Activated CD4-positive, CD25-positive, alpha-beta regulatory T cell treated with anti-CD3 and anti-CD28 coated beads, Interleukin-2, amount 50 U/mL, for 24 hours (primary cell): ENCODE results near the gene MAD1L1.
"Not testable (repeated sequence)": the region's sequence is repeated elsewhere in the genome, so short reads cannot be mapped to it uniquely, and the experiment has no call there.

Experiments
- ATAC-seq, 2 donors: fragments of 150-1000 bp; cut with Tn5 transposase; one replicate each; pipeline ENCODE4 v1.10.0; 2021; ENCODE audit warnings: mild to moderate bottlenecking in 1 of 2, moderate library complexity in 1 of 2

The MAD1L1 gene

DNA sequence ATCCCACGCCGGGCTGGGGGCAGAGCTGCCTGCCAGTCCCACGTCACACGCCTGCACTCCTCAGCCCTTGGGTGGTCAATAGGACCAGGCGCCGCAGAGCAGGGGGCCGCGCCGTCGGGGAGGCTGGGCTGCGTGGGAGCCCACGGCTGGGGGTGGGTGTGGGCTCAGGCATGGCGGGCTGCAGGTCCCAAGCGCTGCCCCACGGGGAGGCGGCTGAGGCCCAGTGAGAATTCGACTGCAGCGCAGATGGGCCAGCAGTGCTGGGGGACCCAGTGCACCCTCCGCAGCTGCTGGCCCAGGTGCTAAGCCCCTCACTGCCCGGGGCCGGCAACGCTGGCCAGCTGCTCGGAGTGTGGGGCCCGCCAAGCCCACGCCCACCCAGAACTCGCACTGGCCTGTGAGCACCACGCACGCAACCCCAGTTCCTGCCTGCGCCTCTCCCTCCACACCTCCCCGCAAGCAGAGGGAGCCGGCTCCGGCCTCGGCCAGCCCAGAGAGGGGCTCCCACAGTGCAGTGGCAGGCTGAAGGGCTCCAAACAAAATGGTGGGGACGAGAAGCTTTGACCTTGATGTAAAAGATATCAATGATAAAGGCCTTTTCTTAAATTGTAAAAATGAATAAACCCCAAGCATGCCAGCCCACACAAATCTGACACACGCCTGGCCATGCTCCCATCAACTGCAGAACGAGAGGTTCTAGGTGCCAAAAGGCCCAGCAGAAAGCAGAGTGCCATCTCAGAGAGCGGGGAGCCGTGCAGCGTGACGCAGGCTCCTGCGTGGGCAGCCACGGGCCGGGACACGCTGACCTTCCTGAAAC is 255.5 kb downstream of the MAD1L1 start:
- no peak for ATAC-seq

DNA sequence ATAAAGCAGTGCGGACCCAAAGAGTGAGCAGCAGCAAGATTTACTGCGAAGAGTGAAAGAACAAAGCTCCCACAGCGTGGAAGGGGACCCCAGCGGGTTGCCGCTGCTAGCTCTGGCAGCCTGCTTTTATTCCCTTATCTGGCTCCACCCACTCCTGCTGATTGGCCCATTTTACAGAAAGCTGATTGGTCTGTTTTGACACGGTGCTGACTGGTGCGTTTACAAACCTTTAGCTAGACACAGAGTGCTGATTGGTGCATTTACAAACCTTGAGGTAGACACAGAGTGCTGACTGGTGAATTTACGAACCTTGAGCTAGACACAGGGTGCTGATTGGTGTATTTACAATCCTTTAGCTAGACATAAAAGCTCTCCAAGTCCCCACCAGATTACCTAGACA is 256.2 kb downstream of the MAD1L1 start:
- not testable (repeated sequence) for ATAC-seq

DNA sequence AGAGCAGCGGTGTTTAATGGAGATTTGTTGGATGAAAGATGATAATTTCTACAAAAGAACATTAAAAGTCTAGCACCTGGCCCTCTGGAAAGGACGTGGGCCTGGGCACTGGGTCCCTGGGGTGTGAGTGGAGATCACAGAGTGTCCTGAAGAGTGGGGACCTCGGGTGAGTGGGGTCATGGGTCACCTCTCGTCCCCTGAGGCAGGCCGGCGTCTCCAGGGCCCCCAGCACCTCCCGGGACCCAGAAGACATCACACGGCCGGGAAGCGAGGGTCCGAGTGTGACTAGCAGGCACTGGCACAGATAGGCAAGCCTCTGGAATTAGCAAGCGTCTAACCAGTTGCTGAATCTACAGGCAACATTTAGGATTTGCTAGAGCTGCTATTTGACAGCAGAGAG is 257.2 kb downstream of the MAD1L1 start:
- no peak for ATAC-seq

DNA sequence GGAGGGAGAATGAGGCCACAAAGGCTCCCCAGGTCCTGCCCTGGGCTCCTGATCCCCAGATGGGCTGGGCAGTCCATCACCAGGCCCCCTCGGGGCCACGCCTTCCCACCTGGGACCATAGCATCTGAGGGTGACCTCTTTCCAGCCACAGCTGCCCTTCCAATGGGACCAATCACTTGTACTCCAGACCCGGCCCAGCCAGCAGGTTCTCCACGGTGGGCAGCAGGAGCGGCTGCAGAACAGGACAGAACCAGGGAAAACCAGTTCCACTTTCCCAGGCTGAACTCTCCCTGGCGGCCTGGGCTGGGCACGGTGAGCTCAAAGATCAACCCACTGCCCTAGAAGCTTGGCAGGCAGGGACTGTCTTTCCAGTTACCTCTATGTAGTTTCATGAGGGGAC is 257.6 kb downstream of the MAD1L1 start:
- ATAC-seq = no peak

DNA sequence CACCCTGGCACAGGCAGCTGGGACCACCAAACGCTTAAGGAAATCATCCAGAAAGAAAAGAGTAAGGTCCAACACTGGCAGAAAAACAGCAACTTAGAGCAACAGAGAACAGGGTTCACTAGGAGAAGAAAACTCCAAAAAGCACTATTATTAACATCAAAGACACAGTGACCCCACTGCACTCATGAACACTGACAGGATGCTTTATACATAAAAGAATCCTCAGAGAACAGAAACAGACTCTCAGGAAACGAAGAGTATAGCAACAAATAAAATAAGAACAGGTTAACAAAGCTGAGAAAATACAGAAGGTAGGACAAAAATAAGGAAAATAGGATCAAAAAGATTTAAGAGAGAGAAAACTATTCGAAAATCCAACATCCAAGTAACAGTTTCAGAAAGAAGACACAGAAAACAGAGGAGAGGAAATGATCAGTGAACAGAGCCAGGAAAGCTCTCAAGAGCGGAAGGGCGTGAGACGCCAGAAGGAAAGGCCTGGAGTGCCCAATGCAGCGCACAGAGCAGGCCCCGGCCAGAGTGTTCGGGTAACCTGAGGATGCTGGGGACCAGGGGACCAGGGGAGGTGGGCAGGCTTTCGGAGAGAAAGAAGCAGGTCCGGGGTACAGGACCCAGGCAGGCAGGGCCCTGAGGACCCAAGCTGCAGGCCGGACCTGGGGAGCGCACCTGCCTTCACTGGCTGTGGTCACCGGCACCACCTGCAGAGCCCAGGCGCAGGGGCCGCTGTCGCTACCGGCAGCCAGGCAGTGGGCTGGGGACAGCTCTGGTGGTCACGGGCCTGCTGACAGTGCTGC is 258.2 kb downstream of the MAD1L1 start:
- no peak for ATAC-seq

DNA sequence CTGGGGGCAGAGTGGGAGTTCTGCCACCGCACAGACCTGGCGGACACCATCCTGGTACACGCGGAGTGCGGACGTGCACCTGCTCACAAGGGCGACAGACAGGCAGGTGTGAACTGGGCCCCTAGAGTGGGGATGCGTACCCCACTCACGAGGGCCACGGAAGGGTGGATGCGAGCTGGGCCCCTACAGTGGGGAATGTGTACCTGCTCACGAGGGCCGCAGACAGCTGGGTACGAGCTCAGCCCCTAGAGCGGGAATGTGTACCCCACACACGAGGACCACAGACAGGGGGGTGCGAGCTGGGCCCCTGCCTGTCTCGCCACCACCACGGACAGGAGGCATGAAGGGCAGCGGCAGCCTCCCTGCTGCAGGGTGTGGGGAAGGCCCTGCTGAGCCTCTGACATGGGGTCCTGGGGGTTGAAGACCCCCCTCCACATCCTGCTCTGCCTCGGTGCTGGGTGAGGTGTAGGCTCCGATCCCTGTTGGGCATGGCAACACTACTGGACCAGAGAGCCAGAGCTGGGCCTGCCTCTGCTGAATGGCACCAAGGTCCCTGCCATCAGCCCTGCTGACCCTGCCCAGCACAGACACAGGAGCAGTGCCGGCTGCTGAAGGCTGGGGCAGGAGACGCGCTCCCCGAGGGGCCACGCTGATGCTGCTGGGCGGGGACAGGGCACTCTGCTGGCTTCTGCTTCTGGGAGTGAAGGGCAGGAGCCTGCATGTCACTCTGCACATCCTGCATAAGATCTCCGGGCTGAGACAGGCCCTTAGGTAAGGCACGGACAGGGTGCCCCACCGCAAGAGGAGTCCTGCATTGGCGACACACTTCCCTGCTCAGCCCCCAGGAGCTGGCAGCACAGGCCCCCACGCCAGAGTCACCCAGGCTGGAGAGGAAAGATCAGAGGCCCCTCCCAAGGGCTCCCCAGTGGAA is 259.2 kb downstream of the MAD1L1 start:
- ATAC-seq = no peak

DNA sequence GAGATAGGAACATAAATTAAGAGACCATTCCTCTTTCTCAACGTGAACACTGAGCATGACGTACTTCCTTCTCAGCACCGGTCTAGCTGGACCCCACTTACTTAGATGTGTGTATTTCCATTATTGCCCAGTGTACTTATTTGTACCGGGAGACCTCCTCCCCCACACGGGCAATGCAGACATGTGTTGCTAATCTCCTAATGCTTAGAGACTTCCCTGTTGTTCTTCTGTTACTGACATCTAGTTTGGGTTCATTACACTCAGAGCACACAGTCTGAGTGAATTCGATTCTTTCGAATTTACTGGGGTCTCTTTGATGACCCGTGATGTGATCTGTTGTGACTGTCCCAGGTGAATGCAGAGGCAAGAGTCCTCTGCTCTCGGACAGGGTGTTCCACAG is 260.0 kb downstream of the MAD1L1 start:
- ATAC-seq = no peak

DNA sequence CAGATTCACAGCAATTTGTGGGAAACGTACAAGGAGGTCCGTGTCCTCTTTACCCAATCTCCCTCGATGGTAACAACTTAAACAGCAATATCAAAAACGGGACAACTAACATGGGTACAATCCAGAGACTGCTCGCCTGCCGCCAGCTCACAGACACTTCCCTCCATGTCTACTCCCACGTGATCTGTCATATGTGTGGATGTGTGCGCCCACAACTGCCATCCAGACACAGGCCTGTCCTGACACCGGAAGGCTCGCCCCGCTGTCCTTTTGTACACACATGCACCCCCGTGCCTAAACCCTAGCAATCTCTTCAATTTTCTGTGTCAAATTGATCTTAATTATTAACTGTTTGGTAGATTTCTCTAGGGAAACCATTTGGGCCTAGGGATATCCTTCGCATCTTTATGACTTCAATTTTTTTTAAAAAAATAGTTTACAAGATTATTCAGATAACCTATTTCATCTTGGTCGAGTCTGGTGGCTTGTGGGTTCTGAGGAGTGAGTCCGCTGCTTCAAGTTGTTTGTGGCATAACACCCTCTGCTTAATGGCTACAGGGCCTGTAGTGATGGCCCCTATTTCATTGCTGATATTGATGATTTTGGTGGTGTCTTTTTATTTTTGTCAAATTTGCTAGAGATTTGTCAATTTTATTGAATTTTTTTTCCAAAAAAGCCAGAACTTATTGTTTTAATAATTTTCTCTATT is 260.6 kb downstream of the MAD1L1 start:
- ATAC-seq = no peak

DNA sequence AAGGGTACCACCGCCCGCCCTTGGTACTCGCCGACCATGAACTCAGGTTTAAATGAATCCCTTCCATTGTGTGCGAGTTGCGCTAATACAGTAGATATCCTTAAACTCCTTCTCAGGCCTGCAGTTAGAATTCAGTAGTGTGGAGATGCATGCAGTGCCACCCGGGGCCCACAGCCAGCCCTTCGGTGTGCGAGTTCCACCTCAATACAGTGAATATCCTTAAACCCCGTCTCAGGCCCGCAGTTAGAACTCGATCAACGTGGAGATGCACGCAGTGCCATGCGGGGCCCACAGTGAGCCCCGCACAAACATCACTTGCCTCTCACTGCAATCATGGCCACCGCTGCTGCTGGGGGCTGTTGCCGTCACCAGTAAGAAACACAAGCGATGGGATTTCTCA is 261.9 kb downstream of the MAD1L1 start:
- ATAC-seq = no peak

DNA sequence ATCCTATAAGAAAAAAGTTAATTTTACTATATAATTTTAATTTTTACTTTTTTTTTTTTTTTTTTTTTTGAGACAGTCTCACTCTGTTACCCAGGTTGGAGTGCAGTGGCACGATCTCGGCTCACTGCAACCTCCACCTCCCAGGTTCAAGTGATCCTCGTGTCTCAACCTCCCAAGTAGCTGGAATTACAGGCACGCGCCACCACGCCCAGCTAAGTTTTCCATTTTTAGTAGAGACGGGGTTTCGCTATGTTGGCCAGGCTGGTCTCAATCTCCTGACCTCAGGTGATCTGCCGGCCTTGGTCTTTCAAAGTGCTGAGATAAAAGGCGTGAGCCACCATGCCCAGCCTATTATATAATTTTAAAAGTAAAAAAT is 262.5 kb downstream of the MAD1L1 start:
- ATAC-seq = not testable (repeated sequence)

DNA sequence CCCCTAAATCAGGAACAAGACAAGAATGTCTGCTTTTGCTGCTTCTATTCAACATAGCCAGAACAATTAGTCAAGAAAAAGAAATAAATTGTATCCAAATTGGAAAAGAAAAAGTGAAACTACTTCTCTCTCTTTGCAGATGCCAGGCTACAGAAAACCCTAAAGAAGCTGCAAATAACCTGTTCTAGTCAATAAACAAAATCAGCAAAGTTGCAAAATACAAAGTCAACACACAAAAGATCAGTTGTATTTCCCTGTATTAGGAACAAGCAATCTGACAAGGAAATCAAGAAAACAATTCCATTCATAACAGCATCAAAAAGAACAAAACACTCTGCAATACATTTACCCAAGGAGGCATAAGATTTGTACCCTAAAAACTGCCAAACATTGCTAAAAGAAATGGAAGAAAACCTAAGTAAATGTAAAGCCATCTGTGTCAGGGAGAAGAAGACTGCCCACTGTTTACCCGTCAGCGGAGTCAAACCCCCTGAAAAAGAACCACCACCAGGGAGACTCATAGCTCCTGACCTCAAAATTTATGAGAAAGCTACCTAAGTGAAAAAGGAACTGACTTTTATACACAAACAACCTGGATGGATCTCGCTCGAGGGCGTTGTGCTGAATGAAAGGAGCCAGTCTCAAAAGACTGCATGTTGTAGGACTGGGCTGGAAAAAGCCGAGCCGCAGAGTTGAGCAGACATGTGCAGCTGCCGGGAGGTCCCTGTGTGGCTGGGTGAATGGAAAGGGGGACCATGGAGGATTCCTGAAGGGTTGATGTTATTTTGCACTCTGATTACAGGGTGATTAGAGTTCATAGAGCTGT is 263.1 kb downstream of the MAD1L1 start:
- no peak for ATAC-seq

DNA sequence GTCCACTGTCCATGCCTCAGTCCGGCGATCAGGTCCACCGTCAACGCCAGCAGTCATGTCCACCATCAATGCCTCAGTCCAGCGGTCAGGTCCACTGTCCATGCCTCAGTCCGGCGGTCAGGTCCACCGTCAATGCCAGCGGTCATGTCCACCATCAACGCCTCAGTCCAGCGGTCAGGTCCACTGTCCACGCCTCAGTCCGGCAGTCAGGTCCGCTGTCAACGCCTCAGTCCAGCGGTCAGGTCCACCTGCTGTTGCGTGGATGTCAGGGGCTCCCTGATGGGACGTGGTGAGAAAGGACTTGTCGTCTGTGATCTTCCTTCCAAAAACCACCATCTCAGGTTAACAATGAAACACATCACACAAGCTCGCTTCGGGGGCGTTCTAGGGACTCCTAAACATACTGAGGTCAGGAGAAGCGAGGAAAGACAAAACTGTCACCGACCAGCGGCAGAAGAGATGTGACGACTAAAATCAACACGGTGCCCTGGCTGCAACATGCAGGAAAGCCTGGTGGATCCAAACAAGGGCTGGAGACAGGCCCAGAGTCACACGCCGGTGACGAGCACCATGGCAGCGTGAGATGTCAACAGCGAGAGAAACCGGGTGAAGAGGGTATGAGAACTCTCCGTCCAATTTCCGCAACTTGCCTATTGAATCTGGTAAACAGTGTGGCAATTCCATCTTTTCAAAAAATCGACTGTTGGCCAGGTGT is 264.2 kb downstream of the MAD1L1 start:
- ATAC-seq = no peak

DNA sequence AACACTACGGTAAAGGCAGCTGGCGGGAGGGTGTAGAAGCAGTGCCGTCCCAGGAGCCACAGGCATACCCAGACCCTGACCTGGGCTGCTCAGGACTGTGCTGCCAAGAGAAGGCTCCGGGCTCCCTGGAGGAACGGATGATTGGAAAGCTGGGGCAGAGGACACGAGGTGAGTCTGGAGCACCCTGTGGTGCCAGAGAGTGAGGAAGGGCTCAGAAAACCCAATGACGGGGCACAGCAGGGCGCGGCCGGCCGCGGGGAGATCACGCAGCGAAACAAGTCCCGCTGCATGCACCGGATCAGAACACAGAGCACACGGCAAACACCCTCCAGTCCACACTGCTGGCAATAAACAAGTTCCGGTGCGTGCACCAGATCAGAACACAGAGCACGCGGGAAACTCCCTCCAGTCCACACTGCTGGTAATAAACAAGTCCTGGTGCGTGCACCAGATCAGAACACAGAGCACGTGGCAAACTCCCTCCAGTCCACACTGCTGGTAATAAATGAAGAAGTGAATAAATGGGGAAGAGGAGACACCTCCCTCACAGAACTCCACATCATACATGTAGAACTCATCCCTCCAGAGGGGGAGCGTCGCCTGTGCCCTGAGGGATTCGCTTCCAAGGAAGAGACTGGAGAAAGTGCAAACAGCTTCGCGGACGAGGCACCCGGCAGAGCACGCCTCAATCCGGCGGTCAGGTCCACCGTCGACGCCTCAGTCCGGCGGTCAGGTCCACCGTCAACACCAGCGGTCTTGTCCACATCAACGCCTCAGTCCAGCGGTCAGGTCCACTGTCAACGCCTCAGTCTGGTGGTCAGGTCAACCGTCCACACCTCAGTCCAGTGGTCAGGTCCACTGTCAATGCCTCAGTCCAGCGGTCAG is 265.0 kb downstream of the MAD1L1 start:
- no peak for ATAC-seq

DNA sequence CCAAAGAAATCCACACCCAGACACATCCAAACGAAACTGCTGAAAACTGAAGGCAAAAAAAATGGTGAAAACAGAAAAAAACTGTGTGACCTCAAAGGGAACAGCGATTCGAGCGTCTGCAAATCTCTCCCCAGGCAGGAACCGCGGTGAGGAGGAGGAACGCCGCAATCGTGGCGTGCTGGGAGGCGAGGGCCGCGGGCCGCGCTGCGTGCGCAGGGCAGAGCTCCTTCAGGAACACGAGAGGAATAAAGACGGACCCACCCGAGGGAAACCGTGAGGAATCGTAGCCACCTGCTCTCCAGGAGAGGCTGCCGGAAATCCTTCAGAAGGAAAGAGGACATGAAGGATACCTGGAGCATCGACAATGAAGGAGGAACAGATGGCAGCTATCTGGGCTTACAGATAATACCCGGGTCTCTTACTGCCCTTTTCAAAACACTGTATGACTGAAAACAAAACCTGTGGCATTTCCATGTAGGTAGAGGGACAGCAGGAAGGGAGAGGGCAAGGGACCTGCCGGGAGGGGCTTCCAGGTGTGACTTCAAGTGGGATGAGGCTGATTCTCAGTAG is 266.0 kb downstream of the MAD1L1 start:
- ATAC-seq = no peak

DNA sequence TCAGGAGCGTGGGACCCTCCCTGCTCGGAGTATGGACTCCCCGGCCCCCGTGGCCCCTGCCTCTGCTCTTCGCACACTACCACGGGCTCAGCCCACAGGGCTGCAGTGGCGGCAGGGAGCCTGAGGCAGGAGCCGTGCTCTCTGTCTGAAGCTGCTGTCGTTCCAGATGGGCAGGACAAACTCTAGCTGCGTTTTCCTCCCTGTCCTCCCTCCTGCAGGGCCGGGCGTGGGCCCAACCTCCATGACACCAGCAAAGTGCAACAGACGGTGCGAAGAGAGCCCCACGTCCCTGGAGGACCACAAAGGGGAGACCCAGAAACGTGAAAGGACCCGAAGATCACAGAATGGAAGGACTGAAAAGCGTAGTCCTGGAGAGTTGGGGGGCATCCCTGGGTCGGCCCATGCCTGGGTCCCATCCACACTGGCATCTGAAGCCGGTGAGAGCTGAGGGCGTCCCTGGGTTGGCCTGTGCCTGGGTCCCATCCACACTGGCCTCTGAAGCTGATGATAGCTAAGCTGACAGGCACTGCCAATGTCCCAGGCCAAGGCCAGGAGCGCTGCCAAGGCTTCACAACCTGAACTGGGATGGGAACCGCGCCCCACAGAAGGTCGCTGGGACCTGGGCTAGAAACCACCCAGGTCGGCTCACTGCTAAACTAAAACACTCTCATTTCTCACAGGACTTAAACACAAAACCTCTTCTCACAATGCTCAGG is 267.0 kb downstream of the MAD1L1 start:
- ATAC-seq = no peak

DNA sequence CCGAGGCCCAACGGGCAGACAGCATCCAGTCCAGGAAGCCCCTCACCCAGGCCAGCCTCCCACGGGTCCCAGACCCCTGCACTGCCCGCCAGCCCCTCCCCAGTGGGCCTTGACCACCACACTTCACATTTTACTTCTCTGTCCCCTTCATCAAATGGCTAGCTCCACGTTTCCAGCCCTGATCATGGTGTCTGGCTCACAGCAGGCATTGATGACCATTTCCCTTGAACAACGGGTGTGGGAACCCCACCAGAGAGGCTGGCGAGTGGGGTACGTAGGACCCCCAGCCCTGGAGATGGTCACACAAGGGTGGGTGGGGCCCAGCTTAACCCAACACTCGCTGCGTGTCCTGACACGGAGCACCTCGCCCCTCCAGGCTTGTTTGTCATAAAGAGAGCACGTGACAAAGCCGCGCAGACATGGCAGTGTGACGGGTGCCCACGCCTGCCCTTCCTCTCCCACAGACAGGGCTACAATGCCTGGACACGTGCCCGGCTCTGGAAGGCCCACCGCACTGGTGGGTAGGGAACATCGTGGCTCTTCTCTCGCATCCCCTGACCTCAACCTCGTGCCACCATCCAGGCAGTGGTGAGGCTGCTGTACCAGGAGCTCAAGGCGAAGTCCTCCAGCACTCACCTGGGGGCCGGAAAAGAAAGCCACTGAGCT is 267.7 kb downstream of the MAD1L1 start:
- no peak for ATAC-seq

DNA sequence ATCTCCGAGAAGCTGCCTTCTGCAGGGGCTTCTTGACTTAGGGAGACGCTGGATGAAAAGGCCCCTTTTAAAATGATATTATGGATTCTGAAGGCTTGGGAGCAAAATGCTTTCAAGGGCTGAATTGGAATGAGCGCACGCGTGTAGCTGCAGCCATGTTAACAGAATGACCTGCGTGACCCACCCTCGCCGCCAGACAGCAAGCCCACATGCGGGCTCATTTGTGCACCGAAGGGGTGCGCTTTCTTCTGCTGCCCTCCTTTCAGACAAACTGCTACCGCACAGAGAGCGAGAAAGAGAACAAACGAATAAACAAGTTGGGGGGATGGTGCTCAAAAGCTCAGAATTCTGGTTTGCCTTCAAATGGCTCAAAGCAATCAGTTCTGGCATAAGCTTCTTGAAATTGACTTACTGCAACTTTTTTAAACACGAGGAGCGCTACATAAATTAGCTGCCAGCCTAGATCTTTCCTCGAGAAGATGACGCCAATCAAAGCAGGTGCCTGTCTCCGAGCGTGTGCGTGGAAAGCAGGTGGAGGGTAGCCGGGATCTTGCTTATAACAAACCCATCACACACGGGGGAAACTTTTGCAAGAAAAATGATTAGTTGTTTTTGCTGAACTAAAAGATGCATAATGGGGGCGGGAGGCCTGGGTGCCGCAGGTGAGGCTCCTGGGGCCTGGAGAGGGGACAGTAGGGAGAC is 268.4 kb downstream of the MAD1L1 start:
- no peak for ATAC-seq
